Epithelial cell of esophagus (primary cell): Measurements from ENCODE around the gene DPCD.
"Not testable (repeated sequence)": the region's sequence is repeated elsewhere in the genome, so short reads cannot be mapped to it uniquely, and the experiment has no call there.

Experiments used
- DNase-seq: peaks from one replicate; pipeline ENCODE4 v3.0.0; 2010; ENCODE audit warnings: low read depth
- H3K4me3 ChIP-seq: 2 replicates; pipeline ENCODE4 v1.5.1; 2011; ENCODE audit warnings: mild to moderate bottlenecking, low read length, control low read depth
- CTCF ChIP-seq: IDR thresholded peaks from 2 replicates; pipeline ENCODE4 v1.5.1; 2011; ENCODE audit warnings: low read depth, mild to moderate bottlenecking, low read length, control low read depth, inconsistent platforms; ENCODE audit not compliant: insufficient read depth; ENCODE audit errors: missing control alignments

DPCD gene

GRCh38 chr10:101578192-101578591 lies 9.9 kb upstream of the DPCD start:
- TF ChIP-seq CTCF: no peak
- no peak for DNase-seq
- no peak overlapping the region for H3K4me3 ChIP-seq

DNA sequence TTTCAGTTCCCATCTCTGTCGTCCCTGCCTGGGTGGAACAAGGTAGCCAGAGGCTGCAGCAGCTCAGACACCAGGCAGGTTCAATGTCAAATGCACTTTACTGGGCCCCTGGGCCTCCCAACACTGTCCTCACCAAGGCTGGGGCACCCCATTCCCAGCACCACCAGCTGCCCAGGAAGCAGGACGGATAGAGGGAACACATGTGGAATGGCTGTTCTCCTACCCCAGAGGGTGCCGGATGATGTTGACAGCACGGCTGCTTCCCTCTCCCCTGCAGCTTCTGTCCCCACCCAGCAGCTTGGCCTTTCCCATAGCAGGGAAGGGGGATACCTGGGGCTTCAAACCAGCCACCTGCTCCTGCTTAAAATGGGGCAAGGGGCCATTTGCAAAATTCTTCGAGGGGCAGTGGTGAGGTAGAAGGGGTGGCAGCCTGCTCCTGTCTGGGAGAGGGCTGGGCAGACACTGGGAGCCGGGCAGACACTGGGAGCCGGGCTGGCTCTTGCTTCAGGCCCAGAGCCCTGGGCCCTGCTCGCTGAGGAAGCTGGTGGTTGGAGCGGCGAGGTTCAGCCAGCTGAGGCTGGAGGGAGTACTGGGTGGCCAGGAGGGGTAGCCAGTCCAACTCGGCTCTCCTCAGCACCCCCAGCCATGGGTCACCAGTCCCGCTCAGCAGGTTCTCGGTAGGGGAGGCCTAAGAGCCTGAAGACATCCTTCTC lies 9.2 kb upstream of the DPCD start:
- no peak for DNase-seq
- TF ChIP-seq CTCF: no peak
- H3K4me3 ChIP-seq: no peak overlapping the region

GRCh38 chr10:101579516-101579870 lies 8.6 kb upstream of the DPCD start:
- TF ChIP-seq CTCF: no peak
- H3K4me3 ChIP-seq: no peak overlapping the region
- DNase-seq: no peak

DNA sequence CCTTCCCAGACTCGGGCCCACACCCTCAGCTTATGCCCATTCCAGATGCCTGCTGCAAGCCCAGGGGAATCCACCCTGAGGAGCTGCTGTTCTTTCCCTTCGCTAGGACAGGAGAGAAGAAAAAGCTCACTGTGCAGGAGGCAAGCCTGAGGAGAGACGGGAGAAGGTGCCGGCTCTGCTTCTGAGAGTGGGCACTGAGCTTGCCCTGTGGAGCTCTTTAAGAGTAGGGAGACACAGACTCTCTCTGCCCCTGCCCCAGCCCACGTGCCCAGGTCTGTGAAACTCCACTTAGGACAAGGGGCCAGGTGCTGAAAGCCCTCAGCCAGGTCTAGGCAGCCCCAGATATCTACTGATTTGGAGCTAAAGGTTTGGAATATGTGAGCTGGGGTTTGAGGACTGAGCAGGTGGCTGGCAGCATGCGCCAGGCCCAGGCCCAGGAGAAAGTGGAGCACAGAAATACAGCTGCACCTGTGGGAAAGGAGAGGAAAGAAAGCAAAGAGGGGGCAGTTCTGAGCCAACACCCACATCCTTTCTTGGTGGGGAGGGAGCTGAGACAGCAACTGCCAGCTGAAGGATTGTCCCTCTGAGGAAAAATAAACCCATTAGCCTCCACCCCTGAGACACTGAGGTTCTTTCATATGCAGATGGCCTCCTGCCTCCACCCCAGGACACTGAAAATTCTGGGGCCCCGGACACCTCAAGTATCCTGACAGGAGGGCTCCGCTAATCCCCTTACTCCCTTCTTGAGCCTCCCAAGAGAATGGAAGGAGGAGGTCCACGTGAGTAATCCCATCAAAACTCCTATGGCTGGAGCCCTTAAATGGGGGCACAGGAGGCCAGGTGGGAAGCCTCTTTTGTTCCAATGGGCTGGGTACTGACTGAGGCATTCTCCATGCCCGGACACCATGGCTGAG lies 7.4 kb upstream of the DPCD start:
- TF ChIP-seq CTCF: no peak
- H3K4me3 ChIP-seq: no peak overlapping the region
- no peak for DNase-seq

DNA sequence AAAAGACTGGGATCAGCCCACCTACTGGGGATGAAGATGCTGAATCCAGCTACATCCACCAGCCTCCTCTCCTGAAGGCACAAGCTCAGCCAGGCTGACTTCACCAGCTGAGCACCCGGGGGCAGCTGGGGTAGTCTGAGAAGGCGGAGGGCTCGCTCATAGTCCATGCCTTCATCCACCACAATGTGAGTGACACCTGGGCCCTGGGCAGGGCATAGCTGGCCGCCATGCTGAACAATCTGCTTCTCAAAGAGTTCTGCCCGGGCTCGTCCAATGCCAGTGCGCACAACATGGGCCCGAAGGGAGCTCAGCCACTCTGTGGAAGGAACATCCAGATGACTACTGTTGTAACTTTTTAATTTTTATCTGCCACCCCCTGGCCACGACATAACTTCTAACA lies 2.3 kb upstream of the DPCD start:
- no peak overlapping the region for H3K4me3 ChIP-seq
- TF ChIP-seq CTCF: no peak
- no peak for DNase-seq

- H3K4me3 ChIP-seq: peak overlapping the region; percentile 95
- TF ChIP-seq CTCF: no peak
- DNase-seq: peak; percentile 43
Observed at GRCh38 chr10:101588879-101589278, 758 bp downstream of the DPCD start.

GRCh38 chr10:101593331-101593730 lies 5.2 kb downstream of the DPCD start:
- not testable (repeated sequence) for DNase-seq

More at GRCh38 chr10:101593331-101593730, 5.2 kb downstream of the DPCD start:
- not testable (repeated sequence) for H3K4me3 ChIP-seq
